ENCODE measurements around the gene COX4I1. TPM values are rescaled to one million over a fixed set of nuclear protein-coding genes. Genes with fewer than 3 reads are reported as not detected.

COX4I1 gene
- total and polyA plus RNA-seq, 10 of the 15 experiments (the other 5 are each of a cell fraction or from before 2014, with no cell fraction given): 480 to 1,889 (median 872) TPM

GRCh38 chr16:85838876-85839585, 39.5 kb downstream of the COX4I1 start:
- H3K27me3 ChIP-seq (replicated peaks in 1 of 2; ENCODE audit: control insufficient read depth in 2 of 2, insufficient read depth in 2 of 2, low read length in 1 of 2): peaks cover 2 to 3% of the 10 kb centered on the region in 2 experiments; a peak in 3 of 4 replicates
- ChIA-PET POLR2A (no interaction called here), SMC1A (ENCODE audit: uncharacterized antibody, unreplicated experiment) (interaction anchor here (0.5 to 1.0 kb wide), 3 partner anchors 18 to 234 kb away, joined by 3 read pairs; no protein-coding TSS in a partner anchor), RAD21 (ENCODE audit: unreplicated experiment) (interaction anchor here (1.4 kb wide), 1 partner anchor 151 kb away, joined by 3 read pairs; no protein-coding TSS in a partner anchor), CTCF (interaction anchor here (1.2 kb wide), 2 partner anchors 18 to 148 kb away, joined by 3 to 4 read pairs; no protein-coding TSS in a partner anchor)
- no peaks in the 10 kb centered on the region for H4K20me1 ChIP-seq (ENCODE audit: control insufficient read depth, insufficient read depth)
- H3K9me3 ChIP-seq (replicated peaks; ENCODE audit: control insufficient read depth, insufficient read depth, low read length): no peaks in the 10 kb centered on the region; the same call in 2 of the 3 replicates
- H3K27ac ChIP-seq (ENCODE audit: control insufficient read depth, insufficient read depth): no peak overlapping the region
- ATAC-seq (no peak), FAIRE-seq (no peak), DNase-seq (ENCODE audit: low read depth, low spot score) (no peak)
- TF ChIP-seq TCF7 (IDR thresholded peaks at IDR 0.05; ENCODE audit: borderline replicate concordance) (no peak), CBX3 (IDR thresholded peaks at IDR 0.05; ENCODE audit: borderline replicate concordance, low read depth) (no peak), SPI1 (IDR thresholded peaks at IDR 0.05; ENCODE audit: borderline replicate concordance, insufficient read depth, low read depth, low read length) (no peak), STAT3 (IDR thresholded peaks at IDR 0.05; ENCODE audit: low read depth, low read length) (no peak), CBFB (IDR thresholded peaks at IDR 0.05; ENCODE audit: low read depth) (no peak), ZSCAN29 (IDR thresholded peaks at IDR 0.05) (no peak), PAX8 (IDR thresholded peaks at IDR 0.05) (no peak), RCOR1 (conservative IDR thresholded peaks at IDR 0.05; ENCODE audit: low read depth, low read length) (no peak), FOXK2 (IDR thresholded peaks at IDR 0.05) (no peak), CHD1 (IDR thresholded peaks at IDR 0.05; ENCODE audit: low read depth, low read length) (no peak), BCL3 (IDR thresholded peaks at IDR 0.05; ENCODE audit: borderline replicate concordance, insufficient read depth, low read depth, low read length, poor library complexity, severe bottlenecking) (no peak), HCFC1 (IDR thresholded peaks at IDR 0.05; ENCODE audit: low read length) (no peak), SMAD1 (IDR thresholded peaks at IDR 0.05; ENCODE audit: low read depth, partially characterized antibody) (no peak), SKIL (IDR thresholded peaks at IDR 0.05; ENCODE audit: low read depth, poor library complexity, severe bottlenecking) (no peak), RB1 (IDR thresholded peaks at IDR 0.05; ENCODE audit: borderline replicate concordance) (no peak)
- no TSS peak for BruUV-seq (replicated peaks)
- in situ Hi-C loops (cut with MboI): no loop called here
- no peak overlapping the region for H2AFZ ChIP-seq (ENCODE audit: control insufficient read depth, low read depth, low read length)
- H3K4me3 ChIP-seq: no peak overlapping the region
- intact Hi-C loops (cut with micrococcal nuclease; ENCODE audit: unreplicated experiment): no loop called here
- no peaks in the 10 kb centered on the region for H3K79me2 ChIP-seq (ENCODE audit: control insufficient read depth, insufficient read depth, low read length)
- H3K4me1 ChIP-seq (ENCODE audit: control insufficient read depth, insufficient read depth, low read length): no peaks in the 10 kb centered on the region
- H3K4me2 ChIP-seq (ENCODE audit: control insufficient read depth, insufficient read depth): no peak overlapping the region
- H3K36me3 ChIP-seq (ENCODE audit: control insufficient read depth in 2 of 2, insufficient read depth in 2 of 2, low read length in 1 of 2): no peaks in the 10 kb centered on the region
- no peak overlapping the region for H3K9ac ChIP-seq (ENCODE audit: control insufficient read depth, insufficient read depth, low read length)
- WGBS (ENCODE audit: insufficient coverage, insufficient replicate concordance, low lambda C conversion rate, missing lambda C conversion rate): 77% methylated on average over 21 of the region's 21 CpGs

Measured in GM12878 (cell line).